NB4 (cell line): ENCODE measurements around the gene PLEKHG3.

ENCODE experiments used
- DNase-seq: peaks from one replicate; pipeline ENCODE4 v3.0.0; 2010; ENCODE audit warnings: low read depth
- H3K4me3 ChIP-seq: one replicate; pipeline ENCODE4 v1.5.1; 2011; ENCODE audit warnings: mild to moderate bottlenecking, low read depth, low read length, moderate library complexity
- CTCF ChIP-seq: IDR thresholded peaks from one replicate; pipeline ENCODE4 v1.5.1; 2012; ENCODE audit warnings: low read depth, low read length
- MAX ChIP-seq: IDR thresholded peaks from 2 replicates; pipeline ENCODE4 v1.6.1; 2011; ENCODE audit warnings: low read depth, low read length
- MYC ChIP-seq: IDR thresholded peaks from 2 replicates; pipeline ENCODE4 v1.6.1; 2011; ENCODE audit warnings: low read depth, low read length
- POLR2A ChIP-seq: IDR thresholded peaks from 2 replicates; pipeline ENCODE4 v1.6.1; 2011; ENCODE audit warnings: mild to moderate bottlenecking; ENCODE audit not compliant: insufficient read length; ENCODE audit errors: extremely low read depth

PLEKHG3 gene

GRCh38 chr14:64761441-64762043 is 57.3 kb downstream of the PLEKHG3 start:
- DNase-seq = peak; percentile 26
- TF ChIP-seq MAX (no peak), CTCF (peak; percentile 14)
- H3K4me3 ChIP-seq = no peak overlapping the region

- peak; percentile 53 for DNase-seq
- no peak overlapping the region for H3K4me3 ChIP-seq
- no peak for TF ChIP-seq MYC
- TF ChIP-seq CTCF = no peak
- TF ChIP-seq MAX = no peak
- TF ChIP-seq POLR2A = no peak
These were observed 58.1 kb downstream of the PLEKHG3 start for GRCh38 chr14:64762044-64763034.

- H3K4me3 ChIP-seq = no peak overlapping the region
- no peak for DNase-seq
- no peak for TF ChIP-seq POLR2A
- TF ChIP-seq CTCF = no peak
- no peak for TF ChIP-seq MYC
These were observed 59.0 kb downstream of the PLEKHG3 start for GRCh38 chr14:64763085-64763782.

GRCh38 chr14:64763801-64764621 is 59.8 kb downstream of the PLEKHG3 start:
- peak overlapping the region; percentile 21 for H3K4me3 ChIP-seq
- DNase-seq = peak; percentile 84
- TF ChIP-seq MYC (peak; percentile 99), CTCF (peak; percentile 40), MAX (peak; percentile 99), POLR2A (no peak)

- TF ChIP-seq POLR2A (no peak), CTCF (peak; percentile 86), MYC (peak; percentile 65), MAX (peak; percentile 59)
- DNase-seq = peak; percentile 83
- H3K4me3 ChIP-seq = peak overlapping the region; percentile 21
These were observed 60.7 kb downstream of the PLEKHG3 start for GRCh38 chr14:64764641-64765520.
